ENCODE data around the gene SLC7A7. TPM values are rescaled to one million over a fixed set of nuclear protein-coding genes. Genes with fewer than 3 reads are reported as not detected.

The SLC7A7 gene
- total and polyA plus RNA-seq, 2 experiments from 2014 or later = 3.6 to 4.1 TPM

DNA sequence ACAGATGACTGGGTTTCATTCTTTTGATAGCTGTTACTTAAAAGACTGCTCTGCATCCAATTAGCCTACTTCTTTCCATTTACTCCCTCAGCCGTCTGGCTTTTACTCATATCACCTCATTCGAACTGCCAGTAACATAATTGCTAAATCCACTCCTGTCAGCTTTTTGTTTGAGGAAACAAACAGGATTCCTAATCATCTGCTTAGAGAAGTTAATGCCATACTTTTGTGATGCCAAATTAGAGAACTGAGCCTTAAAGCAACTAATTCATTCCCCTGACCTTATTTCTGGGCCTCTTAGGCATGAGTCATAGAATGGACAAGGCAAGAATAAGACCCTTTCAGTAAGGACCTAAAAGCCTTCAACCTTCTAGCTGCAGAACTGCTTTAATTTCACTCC, 45.9 kb downstream of the SLC7A7 start (continued):
- TF ChIP-seq, protein P1, sequence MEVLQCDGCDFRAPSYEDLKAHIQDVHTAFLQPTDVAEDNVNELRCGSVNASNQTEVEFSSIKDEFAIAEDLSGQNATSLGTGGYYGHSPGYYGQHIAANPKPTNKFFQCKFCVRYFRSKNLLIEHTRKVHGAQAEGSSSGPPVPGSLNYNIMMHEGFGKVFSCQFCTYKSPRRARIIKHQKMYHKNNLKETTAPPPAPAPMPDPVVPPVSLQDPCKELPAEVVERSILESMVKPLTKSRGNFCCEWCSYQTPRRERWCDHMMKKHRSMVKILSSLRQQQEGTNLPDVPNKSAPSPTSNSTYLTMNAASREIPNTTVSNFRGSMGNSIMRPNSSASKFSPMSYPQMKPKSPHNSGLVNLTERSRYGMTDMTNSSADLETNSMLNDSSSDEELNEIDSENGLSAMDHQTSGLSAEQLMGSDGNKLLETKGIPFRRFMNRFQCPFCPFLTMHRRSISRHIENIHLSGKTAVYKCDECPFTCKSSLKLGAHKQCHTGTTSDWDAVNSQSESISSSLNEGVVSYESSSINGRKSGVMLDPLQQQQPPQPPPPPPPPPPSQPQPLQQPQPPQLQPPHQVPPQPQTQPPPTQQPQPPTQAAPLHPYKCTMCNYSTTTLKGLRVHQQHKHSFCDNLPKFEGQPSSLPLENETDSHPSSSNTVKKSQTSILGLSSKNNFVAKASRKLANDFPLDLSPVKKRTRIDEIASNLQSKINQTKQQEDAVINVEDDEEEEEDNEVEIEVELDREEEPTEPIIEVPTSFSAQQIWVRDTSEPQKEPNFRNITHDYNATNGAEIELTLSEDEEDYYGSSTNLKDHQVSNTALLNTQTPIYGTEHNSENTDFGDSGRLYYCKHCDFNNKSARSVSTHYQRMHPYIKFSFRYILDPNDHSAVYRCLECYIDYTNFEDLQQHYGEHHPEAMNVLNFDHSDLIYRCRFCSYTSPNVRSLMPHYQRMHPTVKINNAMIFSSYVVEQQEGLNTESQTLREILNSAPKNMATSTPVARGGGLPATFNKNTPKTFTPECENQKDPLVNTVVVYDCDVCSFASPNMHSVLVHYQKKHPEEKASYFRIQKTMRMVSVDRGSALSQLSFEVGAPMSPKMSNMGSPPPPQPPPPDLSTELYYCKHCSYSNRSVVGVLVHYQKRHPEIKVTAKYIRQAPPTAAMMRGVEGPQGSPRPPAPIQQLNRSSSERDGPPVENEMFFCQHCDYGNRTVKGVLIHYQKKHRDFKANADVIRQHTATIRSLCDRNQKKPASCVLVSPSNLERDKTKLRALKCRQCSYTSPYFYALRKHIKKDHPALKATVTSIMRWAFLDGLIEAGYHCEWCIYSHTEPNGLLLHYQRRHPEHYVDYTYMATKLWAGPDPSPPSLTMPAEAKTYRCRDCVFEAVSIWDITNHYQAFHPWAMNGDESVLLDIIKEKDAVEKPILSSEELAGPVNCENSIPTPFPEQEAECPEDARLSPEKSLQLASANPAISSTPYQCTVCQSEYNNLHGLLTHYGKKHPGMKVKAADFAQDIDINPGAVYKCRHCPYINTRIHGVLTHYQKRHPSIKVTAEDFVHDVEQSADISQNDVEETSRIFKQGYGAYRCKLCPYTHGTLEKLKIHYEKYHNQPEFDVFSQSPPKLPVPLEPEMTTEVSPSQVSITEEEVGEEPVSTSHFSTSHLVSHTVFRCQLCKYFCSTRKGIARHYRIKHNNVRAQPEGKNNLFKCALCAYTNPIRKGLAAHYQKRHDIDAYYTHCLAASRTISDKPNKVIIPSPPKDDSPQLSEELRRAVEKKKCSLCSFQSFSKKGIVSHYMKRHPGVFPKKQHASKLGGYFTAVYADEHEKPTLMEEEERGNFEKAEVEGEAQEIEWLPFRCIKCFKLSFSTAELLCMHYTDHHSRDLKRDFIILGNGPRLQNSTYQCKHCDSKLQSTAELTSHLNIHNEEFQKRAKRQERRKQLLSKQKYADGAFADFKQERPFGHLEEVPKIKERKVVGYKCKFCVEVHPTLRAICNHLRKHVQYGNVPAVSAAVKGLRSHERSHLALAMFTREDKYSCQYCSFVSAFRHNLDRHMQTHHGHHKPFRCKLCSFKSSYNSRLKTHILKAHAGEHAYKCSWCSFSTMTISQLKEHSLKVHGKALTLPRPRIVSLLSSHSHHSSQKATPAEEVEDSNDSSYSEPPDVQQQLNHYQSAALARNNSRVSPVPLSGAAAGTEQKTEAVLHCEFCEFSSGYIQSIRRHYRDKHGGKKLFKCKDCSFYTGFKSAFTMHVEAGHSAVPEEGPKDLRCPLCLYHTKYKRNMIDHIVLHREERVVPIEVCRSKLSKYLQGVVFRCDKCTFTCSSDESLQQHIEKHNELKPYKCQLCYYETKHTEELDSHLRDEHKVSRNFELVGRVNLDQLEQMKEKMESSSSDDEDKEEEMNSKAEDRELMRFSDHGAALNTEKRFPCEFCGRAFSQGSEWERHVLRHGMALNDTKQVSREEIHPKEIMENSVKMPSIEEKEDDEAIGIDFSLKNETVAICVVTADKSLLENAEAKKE (CRISPR knock-in tag; IDR thresholded peaks at IDR 0.05) = no peak

DNA sequence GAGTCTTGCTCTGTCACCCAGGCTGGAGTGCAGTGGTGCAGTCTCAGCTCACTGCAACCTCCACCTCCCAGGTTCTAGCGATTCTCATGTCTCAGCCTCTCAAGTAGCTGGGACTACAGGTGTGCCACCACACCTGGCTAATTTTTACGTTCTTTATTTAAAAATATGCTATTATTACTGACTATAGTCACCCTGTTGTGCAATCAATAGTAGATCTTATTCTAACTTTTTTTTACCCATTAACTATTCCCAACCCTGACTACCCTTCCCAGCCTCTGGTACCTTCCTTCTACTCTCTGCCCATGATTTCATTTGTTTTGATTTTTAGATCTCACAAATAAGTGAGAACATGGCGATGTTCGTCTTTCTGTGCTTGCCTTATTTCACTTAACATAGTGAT, 46.3 kb downstream of the SLC7A7 start:
- Mint-ChIP-seq H3K4me3 (no peak overlapping the region), H3K36me3 (ENCODE audit: low read depth) (peaks cover 58% of the 10 kb centered on the region)
- TF ChIP-seq EZH2 (IDR thresholded peaks at IDR 0.05; ENCODE audit: low read depth, unreplicated experiment) = no peak
- TF ChIP-seq ZNF331 (CRISPR knock-in tag; IDR thresholded peaks at IDR 0.05; ENCODE audit: low read depth) = no peak
- TF ChIP-seq, protein P2, sequence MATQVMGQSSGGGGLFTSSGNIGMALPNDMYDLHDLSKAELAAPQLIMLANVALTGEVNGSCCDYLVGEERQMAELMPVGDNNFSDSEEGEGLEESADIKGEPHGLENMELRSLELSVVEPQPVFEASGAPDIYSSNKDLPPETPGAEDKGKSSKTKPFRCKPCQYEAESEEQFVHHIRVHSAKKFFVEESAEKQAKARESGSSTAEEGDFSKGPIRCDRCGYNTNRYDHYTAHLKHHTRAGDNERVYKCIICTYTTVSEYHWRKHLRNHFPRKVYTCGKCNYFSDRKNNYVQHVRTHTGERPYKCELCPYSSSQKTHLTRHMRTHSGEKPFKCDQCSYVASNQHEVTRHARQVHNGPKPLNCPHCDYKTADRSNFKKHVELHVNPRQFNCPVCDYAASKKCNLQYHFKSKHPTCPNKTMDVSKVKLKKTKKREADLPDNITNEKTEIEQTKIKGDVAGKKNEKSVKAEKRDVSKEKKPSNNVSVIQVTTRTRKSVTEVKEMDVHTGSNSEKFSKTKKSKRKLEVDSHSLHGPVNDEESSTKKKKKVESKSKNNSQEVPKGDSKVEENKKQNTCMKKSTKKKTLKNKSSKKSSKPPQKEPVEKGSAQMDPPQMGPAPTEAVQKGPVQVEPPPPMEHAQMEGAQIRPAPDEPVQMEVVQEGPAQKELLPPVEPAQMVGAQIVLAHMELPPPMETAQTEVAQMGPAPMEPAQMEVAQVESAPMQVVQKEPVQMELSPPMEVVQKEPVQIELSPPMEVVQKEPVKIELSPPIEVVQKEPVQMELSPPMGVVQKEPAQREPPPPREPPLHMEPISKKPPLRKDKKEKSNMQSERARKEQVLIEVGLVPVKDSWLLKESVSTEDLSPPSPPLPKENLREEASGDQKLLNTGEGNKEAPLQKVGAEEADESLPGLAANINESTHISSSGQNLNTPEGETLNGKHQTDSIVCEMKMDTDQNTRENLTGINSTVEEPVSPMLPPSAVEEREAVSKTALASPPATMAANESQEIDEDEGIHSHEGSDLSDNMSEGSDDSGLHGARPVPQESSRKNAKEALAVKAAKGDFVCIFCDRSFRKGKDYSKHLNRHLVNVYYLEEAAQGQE (IDR thresholded peaks at IDR 0.05; ENCODE audit: unreplicated experiment) = no peak
- TF ChIP-seq, protein P3, sequence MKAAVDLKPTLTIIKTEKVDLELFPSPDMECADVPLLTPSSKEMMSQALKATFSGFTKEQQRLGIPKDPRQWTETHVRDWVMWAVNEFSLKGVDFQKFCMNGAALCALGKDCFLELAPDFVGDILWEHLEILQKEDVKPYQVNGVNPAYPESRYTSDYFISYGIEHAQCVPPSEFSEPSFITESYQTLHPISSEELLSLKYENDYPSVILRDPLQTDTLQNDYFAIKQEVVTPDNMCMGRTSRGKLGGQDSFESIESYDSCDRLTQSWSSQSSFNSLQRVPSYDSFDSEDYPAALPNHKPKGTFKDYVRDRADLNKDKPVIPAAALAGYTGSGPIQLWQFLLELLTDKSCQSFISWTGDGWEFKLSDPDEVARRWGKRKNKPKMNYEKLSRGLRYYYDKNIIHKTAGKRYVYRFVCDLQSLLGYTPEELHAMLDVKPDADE (IDR thresholded peaks at IDR 0.05) = no peak
- no peak for TF ChIP-seq NANOG (IDR thresholded peaks at IDR 0.05; ENCODE audit: borderline replicate concordance)
- TF ChIP-seq EZH2phosphoT487 (IDR thresholded peaks at IDR 0.05; ENCODE audit: unreplicated experiment) = no peak
- TF ChIP-seq STAT1 (IDR thresholded peaks at IDR 0.05; ENCODE audit: unreplicated experiment) = no peak
- TF ChIP-seq ZNF114 (CRISPR knock-in tag; IDR thresholded peaks at IDR 0.05) = no peak
- no peak for TF ChIP-seq CREB1 (CRISPR knock-in tag; IDR thresholded peaks at IDR 0.05; ENCODE audit: low read depth)
- TF ChIP-seq POLR2AphosphoS5 (IDR thresholded peaks at IDR 0.05; ENCODE audit: low read depth) = no peak
- TF ChIP-seq JUNB (IDR thresholded peaks at IDR 0.05; ENCODE audit: unreplicated experiment) = no peak
- TF ChIP-seq, protein P4, sequence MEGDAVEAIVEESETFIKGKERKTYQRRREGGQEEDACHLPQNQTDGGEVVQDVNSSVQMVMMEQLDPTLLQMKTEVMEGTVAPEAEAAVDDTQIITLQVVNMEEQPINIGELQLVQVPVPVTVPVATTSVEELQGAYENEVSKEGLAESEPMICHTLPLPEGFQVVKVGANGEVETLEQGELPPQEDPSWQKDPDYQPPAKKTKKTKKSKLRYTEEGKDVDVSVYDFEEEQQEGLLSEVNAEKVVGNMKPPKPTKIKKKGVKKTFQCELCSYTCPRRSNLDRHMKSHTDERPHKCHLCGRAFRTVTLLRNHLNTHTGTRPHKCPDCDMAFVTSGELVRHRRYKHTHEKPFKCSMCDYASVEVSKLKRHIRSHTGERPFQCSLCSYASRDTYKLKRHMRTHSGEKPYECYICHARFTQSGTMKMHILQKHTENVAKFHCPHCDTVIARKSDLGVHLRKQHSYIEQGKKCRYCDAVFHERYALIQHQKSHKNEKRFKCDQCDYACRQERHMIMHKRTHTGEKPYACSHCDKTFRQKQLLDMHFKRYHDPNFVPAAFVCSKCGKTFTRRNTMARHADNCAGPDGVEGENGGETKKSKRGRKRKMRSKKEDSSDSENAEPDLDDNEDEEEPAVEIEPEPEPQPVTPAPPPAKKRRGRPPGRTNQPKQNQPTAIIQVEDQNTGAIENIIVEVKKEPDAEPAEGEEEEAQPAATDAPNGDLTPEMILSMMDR (conservative IDR thresholded peaks at IDR 0.05; ENCODE audit: low read depth in 2 of 2) = no peak

More for the DNA sequence above, 46.3 kb downstream of the SLC7A7 start:
- Histone ChIP-seq H3K27me3 (ENCODE audit: insufficient read depth) (no peaks in the 10 kb centered on the region), H3K79me2 (replicated peaks; ENCODE audit: insufficient read depth) (peaks cover 25% of the 10 kb centered on the region), H3K27ac (ENCODE audit: low read depth) (no peak overlapping the region), H3K4me3 (no peak overlapping the region), H3F3A (replicated peaks; ENCODE audit: low read depth) (0 out of 2 replicates have a peak, but pooled peaks cover 4% of the 10 kb centered on the region), H4K20me1 (replicated peaks; ENCODE audit: insufficient read depth) (no peaks in the 10 kb centered on the region), H3K9me2 (ENCODE audit: insufficient read depth) (no peaks in the 10 kb centered on the region), H3K36me3 (ENCODE audit: insufficient read depth) (peaks cover 41% of the 10 kb centered on the region), H3K4me1 (ENCODE audit: insufficient read depth) (peaks cover 11% of the 10 kb centered on the region), H3K4me2 (no peak overlapping the region), H2AFZ (no peak overlapping the region)
- peaks cover 16% of the 10 kb centered on the region for H3K4me1 Mint-ChIP-seq
- peaks cover 18% of the 10 kb centered on the region for H3K27me3 Mint-ChIP-seq (ENCODE audit: insufficient read depth, low read depth, poor library complexity)
- no peak for ATAC-seq
- no peak for DNase-seq (ENCODE audit: low spot score)
- no peak overlapping the region for H3K27ac Mint-ChIP-seq
- H3K9me3 Mint-ChIP-seq = no peaks in the 10 kb centered on the region
